GM12874 (cell line): ENCODE results near the gene SERGEF.

Experiments used
- CTCF ChIP-seq: IDR thresholded peaks from 2 replicates; pipeline ENCODE4 v1.5.1; 2011; ENCODE audit warnings: low read depth, mild to moderate bottlenecking, control low read depth, low read length, moderate library complexity; ENCODE audit not compliant: insufficient read depth

Gene SERGEF

GRCh38 chr11:17930544-17931125 is 82.2 kb downstream of the SERGEF start:
- TF ChIP-seq CTCF: no peak

GRCh38 chr11:17929171-17929570 is 83.7 kb downstream of the SERGEF start:
- TF ChIP-seq CTCF: no peak

- no peak for TF ChIP-seq CTCF
Measured at GRCh38 chr11:17927681-17928343, 85.0 kb downstream of the SERGEF start.

- no peak for TF ChIP-seq CTCF
Measured at GRCh38 chr11:17927041-17927440, 85.8 kb downstream of the SERGEF start.

GRCh38 chr11:17924713-17925112 is 88.1 kb downstream of the SERGEF start:
- no peak for TF ChIP-seq CTCF

GRCh38 chr11:17923217-17923616 is 89.6 kb downstream of the SERGEF start:
- no peak for TF ChIP-seq CTCF

GRCh38 chr11:17922416-17922788 is 90.4 kb downstream of the SERGEF start:
- TF ChIP-seq CTCF: no peak
